Raji (cell line): ENCODE results near the gene CEACAM19.

Experiments used
- POLR2A ChIP-seq: IDR thresholded peaks from 2 replicates; pipeline ENCODE4 v1.6.1; 2011; ENCODE audit warnings: low read depth, low read length, control low read depth; ENCODE audit not compliant: insufficient read depth

Gene CEACAM19

GRCh38 chr19:44725251-44725650 is 54.0 kb downstream of the CEACAM19 start:
- TF ChIP-seq POLR2A, result no peak

DNA sequence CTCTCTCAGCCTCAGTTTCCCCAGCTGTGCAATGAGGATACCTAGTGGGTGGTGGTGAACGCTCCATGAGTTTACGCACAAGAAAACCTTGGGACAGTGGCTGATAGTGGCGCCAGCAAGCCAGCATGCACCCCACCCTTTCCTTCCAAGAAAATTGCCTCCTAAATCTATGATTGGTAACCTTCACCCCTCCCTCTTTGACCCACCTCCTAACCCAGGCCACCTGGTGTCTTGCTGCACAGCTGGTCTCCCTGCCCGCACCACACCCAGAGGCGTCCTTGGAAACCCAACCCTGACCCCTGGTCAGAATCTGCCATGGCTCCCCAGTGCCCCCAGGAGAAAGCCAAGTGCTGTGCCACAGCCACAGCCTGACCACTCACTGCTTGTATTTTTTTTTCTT is 54.4 kb downstream of the CEACAM19 start:
- TF ChIP-seq POLR2A, result no peak

GRCh38 chr19:44726465-44726864 is 55.2 kb downstream of the CEACAM19 start:
- no peak for TF ChIP-seq POLR2A

GRCh38 chr19:44728178-44728577 is 56.9 kb downstream of the CEACAM19 start:
- no peak for TF ChIP-seq POLR2A

GRCh38 chr19:44729516-44730033 is 58.3 kb downstream of the CEACAM19 start:
- no peak for TF ChIP-seq POLR2A

DNA sequence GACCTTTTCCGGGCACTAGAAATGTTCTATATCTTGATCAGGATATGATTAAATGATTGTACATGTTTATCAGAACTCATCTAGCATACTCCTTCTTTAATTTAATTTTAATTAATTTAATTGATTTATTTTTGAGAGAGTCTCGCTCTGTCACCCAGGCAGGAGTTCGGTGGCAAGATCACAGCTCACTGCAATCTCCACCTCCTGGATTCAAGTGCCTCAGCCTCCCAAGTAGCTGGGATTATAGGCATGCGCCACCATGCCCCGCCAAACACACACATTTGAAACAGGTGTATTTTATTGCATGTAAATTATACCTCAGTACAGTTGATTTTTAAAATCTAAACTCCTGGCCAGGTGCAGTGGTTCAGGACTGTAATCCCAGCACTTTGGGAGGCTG is 59.8 kb downstream of the CEACAM19 start:
- TF ChIP-seq POLR2A, result no peak

- TF ChIP-seq POLR2A, result no peak
These were observed 60.3 kb downstream of the CEACAM19 start for GRCh38 chr19:44731622-44732021.

- TF ChIP-seq POLR2A, result no peak
These were observed 61.1 kb downstream of the CEACAM19 start for GRCh38 chr19:44732235-44733014.
